Stimulated activated CD8-positive, alpha-beta memory T cell treated with anti-CD3 and anti-CD28 coated beads, Interleukin-7, amount 100 ng/mL, for 4 hours (primary cell): ENCODE data around the gene MYOD1.

Experiments used
- DNase-seq, 2 donors: peaks; one replicate each; pipeline ENCODE4 v3.0.0-alpha.2; 2020; ENCODE audit warnings: low read depth in 2 of 2

The MYOD1 gene

DNA sequence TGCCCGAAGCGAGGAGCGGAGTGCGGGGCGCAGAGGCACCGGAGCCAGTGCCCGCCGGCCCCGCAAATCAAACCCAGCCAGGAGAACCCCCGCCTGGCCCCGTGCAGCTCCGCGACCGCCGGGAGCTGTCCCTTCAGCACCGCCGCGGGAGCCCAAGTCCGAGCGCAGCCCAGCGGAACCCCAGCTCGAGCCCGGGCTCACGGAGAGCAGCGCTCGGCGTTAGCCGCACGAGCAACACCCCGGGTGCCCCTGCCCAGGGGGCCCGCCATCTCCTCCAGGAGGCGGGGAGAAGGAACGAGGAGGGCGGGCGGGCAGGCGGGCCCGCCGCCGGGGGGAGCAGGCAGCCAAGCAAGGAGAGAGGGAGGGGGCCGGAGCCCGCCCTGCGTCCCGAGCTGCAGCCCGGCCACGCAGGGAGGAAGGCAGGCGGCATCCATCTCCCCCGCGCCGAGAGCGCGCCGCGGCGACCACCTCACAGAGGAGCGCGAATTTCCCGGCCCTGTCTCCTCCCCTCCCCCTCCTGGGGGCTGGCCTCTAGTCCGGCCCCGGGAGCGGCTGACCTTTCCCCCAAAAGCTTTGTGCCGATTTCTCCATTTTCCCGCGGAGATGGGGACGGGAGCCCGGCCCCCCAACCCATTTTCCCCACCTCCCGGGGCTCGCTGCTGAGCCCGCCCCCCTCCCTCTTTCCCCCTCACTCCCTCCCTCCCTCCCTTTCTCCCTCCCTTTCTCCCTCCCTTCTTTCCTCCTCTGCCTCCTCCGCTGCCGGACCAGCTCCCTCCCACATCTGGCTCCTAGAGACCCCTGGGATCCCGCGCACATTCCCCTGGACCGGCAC, 15.8 kb downstream of the MYOD1 start:
- DNase-seq, result no peak

DNA sequence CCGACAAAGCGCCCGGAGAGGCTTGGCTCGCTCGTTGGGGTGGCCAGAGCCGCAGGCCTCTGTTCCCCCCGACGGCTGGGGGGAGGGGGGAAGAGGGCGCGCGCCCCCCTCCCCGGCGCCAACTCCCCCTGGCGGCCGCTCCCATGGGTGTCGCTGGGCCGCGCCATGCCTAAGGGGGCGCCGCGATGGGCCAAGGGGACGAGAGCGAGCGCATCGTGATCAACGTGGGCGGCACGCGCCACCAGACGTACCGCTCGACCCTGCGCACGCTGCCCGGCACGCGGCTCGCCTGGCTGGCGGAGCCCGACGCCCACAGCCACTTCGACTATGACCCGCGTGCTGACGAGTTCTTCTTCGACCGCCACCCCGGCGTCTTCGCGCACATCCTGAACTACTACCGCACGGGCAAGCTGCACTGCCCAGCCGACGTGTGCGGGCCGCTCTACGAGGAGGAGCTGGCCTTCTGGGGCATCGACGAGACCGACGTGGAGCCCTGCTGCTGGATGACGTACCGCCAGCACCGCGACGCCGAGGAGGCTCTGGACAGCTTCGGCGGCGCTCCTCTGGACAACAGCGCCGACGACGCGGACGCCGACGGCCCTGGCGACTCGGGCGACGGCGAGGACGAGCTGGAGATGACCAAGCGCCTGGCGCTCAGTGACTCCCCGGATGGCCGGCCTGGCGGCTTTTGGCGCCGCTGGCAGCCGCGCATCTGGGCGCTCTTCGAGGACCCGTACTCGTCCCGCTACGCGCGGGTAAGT, 16.6 kb downstream of the MYOD1 start:
- DNase-seq, result no peak

GRCh38 chr11:17736579-17736893, 17.2 kb downstream of the MYOD1 start:
- no peak for DNase-seq

- no peak for DNase-seq
These were observed 17.8 kb downstream of the MYOD1 start for GRCh38 chr11:17736930-17737817.

- DNase-seq, result no peak
These were observed 19.0 kb downstream of the MYOD1 start for GRCh38 chr11:17738151-17738973.

GRCh38 chr11:17739945-17740338, 20.6 kb downstream of the MYOD1 start:
- DNase-seq, result no peak

- DNase-seq, result no peak
These were observed 21.4 kb downstream of the MYOD1 start for GRCh38 chr11:17740649-17741235.

DNA sequence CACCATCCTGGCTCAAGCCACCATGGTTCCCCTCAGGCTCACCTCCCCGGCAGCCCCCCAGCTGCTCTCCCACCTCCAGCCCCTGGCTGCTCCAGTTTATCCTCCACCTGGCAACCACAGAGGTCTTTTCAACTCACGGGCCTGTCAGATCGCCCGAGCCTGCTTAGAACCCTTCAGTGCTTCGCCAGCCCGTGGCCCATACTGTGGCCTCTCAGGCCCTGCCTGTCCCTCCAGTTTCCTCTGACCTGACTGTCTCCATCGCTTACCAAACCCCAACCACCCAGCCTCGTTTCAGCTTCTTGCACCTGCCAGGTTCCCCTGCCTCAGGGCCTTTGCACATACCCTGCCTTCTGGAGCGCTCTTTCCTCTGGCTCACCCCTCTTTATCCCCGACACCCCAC, 22.1 kb downstream of the MYOD1 start:
- no peak for DNase-seq

DNA sequence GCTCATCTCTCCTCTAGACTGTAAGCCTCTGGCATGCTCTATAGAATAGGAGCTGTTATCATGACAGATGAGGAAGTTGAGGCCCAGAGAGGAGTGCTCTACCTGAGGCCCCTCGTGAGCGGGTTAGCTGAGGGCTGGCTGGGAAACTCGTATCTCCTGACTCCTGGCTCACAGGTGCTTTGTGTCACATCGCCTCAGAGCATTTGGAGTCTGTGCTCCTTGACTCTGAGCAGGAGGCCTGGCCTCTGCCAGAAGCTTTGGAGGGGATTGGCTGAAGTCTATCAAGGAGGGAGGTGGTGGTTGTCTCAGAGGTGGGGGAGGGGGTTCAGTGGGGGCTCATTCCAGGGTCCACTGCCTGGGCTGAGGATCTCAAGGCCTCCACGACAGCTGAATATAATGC, 22.6 kb downstream of the MYOD1 start:
- DNase-seq, result no peak

DNA sequence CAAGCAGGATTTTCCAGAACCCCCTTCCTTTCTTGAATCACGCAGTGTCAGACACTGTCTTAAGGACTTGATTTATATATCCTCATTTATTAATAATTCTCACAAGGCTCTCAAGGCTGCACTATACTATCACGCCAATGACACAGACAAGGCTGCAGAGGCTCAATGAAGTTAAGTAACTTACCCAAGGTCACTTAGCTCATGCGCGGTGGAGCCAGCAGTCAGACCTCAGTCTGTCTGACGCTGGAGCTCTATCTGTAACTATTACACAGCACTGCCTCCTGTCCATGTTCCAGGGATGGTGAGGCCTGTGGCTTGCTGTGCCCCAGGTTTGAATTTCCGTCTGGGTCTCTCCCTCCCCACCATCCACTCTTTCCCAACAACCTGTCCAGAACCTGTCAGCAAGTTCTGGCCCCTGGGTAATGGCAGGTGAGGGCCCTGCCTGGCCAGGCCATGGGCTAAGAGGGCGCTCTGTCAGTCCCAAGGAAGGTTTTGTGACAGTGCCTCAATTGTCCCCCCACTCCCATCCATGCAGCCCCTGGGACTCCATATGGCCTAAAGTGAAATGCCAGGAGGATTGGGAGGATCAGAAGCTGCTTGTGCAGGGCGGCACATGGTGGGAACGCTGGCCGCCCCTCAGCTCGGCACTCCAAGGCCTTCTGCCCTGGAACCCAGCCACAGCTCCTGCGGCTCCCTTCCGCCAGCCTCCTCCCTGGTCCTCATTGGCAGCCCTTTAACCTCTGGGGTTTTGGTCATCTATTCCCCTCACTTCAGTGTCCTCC, 23.8 kb downstream of the MYOD1 start:
- no peak for DNase-seq

DNA sequence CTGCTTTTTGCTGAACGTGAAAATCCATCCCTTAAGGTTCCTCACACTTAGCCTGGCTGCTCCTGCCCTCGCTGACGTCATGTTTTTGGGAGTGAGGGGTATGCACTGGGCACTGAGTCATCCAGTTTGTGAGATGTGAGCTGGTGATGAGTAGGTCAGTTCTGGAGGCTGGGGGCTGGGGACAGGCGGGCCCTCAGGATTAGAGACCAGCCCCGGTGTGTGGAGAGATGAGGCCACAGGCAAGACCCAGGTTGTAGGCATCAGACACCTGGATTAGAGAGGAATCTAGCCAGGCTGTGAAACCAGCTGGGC, 24.4 kb downstream of the MYOD1 start:
- no peak for DNase-seq

- no peak for DNase-seq
These were observed 25.0 kb downstream of the MYOD1 start for GRCh38 chr11:17744151-17744940.

GRCh38 chr11:17745023-17745772, 25.8 kb downstream of the MYOD1 start:
- no peak for DNase-seq

DNA sequence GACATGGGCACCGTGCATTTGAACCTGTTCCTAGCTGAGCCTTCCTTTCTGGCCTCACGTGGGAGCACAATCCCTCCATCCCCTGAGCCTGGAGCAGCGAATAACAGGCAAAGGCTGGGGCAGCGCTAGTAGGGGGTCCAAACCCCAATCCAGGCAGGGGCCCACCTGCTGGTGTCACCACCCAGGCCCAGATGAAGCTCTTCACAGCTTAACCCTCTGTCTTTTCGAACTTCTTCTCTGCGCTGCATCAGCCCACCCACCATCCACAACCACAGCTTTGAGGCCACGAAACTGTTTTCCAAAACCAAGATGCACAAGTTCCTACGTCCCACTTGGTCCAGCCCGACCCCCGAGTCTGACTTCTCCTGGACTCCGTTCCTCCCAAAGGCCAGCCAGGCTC, 26.7 kb downstream of the MYOD1 start:
- no peak for DNase-seq

GRCh38 chr11:17747131-17747955, 28.0 kb downstream of the MYOD1 start:
- DNase-seq, result no peak

- no peak for DNase-seq
These were observed 28.7 kb downstream of the MYOD1 start for GRCh38 chr11:17748044-17748443.

DNA sequence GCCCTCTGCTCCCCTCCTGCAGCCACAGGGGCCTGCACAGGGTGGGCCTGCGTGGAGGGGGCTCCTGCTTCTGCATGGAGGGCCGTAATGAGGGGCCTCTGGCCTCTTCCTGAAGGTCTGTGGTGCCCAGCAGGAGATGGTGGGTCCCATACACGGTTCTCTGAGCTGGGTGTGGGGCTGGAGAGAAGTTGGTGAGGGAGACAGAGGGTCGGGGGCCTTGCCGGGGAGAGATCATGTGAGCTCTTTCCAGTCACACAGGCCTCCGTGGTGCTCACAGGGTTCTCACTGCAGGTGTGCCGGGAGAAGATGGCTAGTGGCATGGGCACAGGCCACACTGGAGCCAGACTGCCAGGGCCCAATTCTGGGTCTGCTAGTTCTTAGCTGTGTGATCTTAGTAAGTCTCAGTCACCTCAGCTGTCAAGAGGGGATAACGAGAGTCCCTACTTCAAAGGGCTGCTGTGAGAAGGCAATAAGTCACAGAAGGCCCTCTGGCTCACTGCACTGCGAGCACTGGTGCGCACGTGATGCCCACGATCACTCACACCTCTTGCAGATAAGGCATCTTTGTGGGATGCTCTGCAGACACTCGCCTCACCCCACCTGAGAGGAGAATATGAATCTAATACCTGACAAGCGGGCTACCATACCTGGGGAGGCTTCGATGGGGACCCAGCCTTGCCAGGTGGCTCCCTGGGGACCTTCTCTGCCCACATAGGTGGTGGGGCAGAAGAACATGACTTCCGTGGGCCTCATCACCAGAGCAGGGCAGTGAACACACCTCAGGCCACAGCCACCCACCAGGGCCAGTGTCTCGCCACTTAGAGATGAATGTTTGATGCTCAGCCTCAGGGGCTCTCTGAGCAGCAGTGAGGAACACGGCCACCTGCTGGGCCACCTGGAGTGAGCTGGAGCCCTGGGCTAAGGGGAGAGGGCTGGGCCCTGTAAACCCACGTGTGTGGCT, 29.7 kb downstream of the MYOD1 start:
- no peak for DNase-seq
